Measurements from ENCODE around the gene PRKCZ. TPM values are rescaled to one million over a fixed set of nuclear protein-coding genes. Genes with fewer than 3 reads are reported as not detected.
"Not testable (repeated sequence)": the region's sequence is repeated elsewhere in the genome, so short reads cannot be mapped to it uniquely, and the experiment has no call there.

The PRKCZ gene
- total RNA-seq, 1 donor from 2014 or later: 17.9 TPM

- no peak for TF ChIP-seq POLR2A (IDR thresholded peaks at IDR 0.05)
- TF ChIP-seq, protein P1, sequence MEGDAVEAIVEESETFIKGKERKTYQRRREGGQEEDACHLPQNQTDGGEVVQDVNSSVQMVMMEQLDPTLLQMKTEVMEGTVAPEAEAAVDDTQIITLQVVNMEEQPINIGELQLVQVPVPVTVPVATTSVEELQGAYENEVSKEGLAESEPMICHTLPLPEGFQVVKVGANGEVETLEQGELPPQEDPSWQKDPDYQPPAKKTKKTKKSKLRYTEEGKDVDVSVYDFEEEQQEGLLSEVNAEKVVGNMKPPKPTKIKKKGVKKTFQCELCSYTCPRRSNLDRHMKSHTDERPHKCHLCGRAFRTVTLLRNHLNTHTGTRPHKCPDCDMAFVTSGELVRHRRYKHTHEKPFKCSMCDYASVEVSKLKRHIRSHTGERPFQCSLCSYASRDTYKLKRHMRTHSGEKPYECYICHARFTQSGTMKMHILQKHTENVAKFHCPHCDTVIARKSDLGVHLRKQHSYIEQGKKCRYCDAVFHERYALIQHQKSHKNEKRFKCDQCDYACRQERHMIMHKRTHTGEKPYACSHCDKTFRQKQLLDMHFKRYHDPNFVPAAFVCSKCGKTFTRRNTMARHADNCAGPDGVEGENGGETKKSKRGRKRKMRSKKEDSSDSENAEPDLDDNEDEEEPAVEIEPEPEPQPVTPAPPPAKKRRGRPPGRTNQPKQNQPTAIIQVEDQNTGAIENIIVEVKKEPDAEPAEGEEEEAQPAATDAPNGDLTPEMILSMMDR (IDR thresholded peaks at IDR 0.05): no peak
- TF ChIP-seq POLR2AphosphoS5 (IDR thresholded peaks at IDR 0.05; ENCODE audit: insufficient read depth in 1 of 2, low read depth in 1 of 2): peak in 1 of 2 donors; percentile 39
- H3K4me3 ChIP-seq: no peak overlapping the region
- no peaks in the 10 kb centered on the region for H3K9me3 ChIP-seq
- H3K27ac ChIP-seq: peak overlapping the region; percentile 87
- no peaks in the 10 kb centered on the region for H3K36me3 ChIP-seq
- no peaks in the 10 kb centered on the region for H3K27me3 ChIP-seq
- peaks cover 33% of the 10 kb centered on the region for H3K4me1 ChIP-seq
- intact Hi-C loops (cut with DNase I): no loop called here
- DNase-seq (ENCODE audit: extremely low spot score in 2 of 2): no peak
Observed at GRCh38 chr1:2135441-2135841, 85.2 kb downstream of the PRKCZ start.

GRCh38 chr1:2135941-2136340, 85.7 kb downstream of the PRKCZ start:
- TF ChIP-seq POLR2A (IDR thresholded peaks at IDR 0.05) (no peak), POLR2AphosphoS5 (IDR thresholded peaks at IDR 0.05; ENCODE audit: insufficient read depth in 1 of 2, low read depth in 1 of 2) (no peak)
- TF ChIP-seq, protein P1 (IDR thresholded peaks at IDR 0.05): no peak
- no peaks in the 10 kb centered on the region for H3K27me3 ChIP-seq
- no peaks in the 10 kb centered on the region for H3K36me3 ChIP-seq
- no peaks in the 10 kb centered on the region for H3K9me3 ChIP-seq
- intact Hi-C loops (cut with DNase I): no loop called here
- DNase-seq (ENCODE audit: extremely low spot score in 2 of 2): no peak
- H3K27ac ChIP-seq: no peak overlapping the region
- no peak overlapping the region for H3K4me3 ChIP-seq
- peaks cover 33% of the 10 kb centered on the region for H3K4me1 ChIP-seq

- DNase-seq (ENCODE audit: extremely low spot score in 2 of 2): no peak
- no peaks in the 10 kb centered on the region for H3K27me3 ChIP-seq
- TF ChIP-seq POLR2AphosphoS5 (IDR thresholded peaks at IDR 0.05; ENCODE audit: insufficient read depth in 1 of 2, low read depth in 1 of 2) (no peak), POLR2A (IDR thresholded peaks at IDR 0.05) (no peak)
- TF ChIP-seq, protein P1 (IDR thresholded peaks at IDR 0.05): no peak
- H3K4me3 ChIP-seq: no peak overlapping the region
- peaks cover 30% of the 10 kb centered on the region for H3K4me1 ChIP-seq
- no peaks in the 10 kb centered on the region for H3K36me3 ChIP-seq
- intact Hi-C loops (cut with DNase I): no loop called here
- no peaks in the 10 kb centered on the region for H3K9me3 ChIP-seq
- no peak overlapping the region for H3K27ac ChIP-seq
Observed at GRCh38 chr1:2136386-2137235, 86.4 kb downstream of the PRKCZ start.

- Histone ChIP-seq H3K27ac (no peak overlapping the region), H3K9me3 (no peaks in the 10 kb centered on the region), H3K36me3 (no peaks in the 10 kb centered on the region), H3K4me3 (no peak overlapping the region), H3K27me3 (no peaks in the 10 kb centered on the region), H3K4me1 (peaks cover 22% of the 10 kb centered on the region)
- no peak for DNase-seq (ENCODE audit: extremely low spot score in 2 of 2)
- intact Hi-C loops (cut with DNase I): no loop called here
- TF ChIP-seq POLR2A (IDR thresholded peaks at IDR 0.05) (no peak), POLR2AphosphoS5 (IDR thresholded peaks at IDR 0.05; ENCODE audit: insufficient read depth in 1 of 2, low read depth in 1 of 2) (no peak)
- TF ChIP-seq, protein P1 (IDR thresholded peaks at IDR 0.05): no peak
Observed at GRCh38 chr1:2137257-2138121, 87.3 kb downstream of the PRKCZ start.

DNA sequence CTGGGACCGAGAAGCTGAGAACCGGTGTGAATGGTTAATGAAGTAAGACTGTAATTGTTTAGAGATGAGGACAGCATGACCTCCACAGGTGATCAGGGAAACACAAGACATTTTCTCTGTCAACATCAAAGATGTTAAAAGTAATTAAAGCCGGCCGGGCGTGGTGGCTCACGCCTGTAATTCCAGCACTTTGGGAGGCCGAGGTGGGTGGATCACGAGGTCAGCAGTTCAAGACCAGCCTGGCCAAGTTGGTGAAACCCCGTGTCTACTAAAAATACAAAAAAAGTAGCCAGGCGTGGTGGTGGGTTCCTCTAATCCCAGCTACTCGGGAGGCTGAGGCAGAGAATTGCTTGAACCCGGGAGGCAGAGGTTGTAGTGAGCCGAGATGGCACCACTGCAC, 88.9 kb downstream of the PRKCZ start:
- H3K4me1 ChIP-seq: peaks cover 11% of the 10 kb centered on the region
- intact Hi-C loops (cut with DNase I); H3K4me3 ChIP-seq; DNase-seq (ENCODE audit: extremely low spot score in 2 of 2); H3K27me3 ChIP-seq; H3K27ac ChIP-seq; H3K9me3 ChIP-seq; H3K36me3 ChIP-seq: not testable (repeated sequence)

All from vagina (tissue), 2 donors.